Esophagus muscularis mucosa (tissue), 4 donors: ENCODE measurements around the gene MINDY3. TPM values are rescaled to one million over a fixed set of nuclear protein-coding genes. Genes with fewer than 3 reads are reported as not detected.

Experiments used
- DNase-seq: peaks from one replicate; pipeline ENCODE4 v3.0.0-alpha.2; 2017; ENCODE audit errors: extremely low spot score
- H3K27ac ChIP-seq, 4 donors: fragments of 200-600 bp; sonication (generic); replicated peaks in 1 of 4; 1 replicate in 3 of 4; 2 replicates in 1 of 4; pipeline ENCODE4 v1.5.1; 2016 to 2019; ENCODE audit warnings: mild to moderate bottlenecking in 1 of 4
- H3K27me3 ChIP-seq, 4 donors: fragments of 200-600 bp; sonication (generic); one replicate each; pipeline versions ENCODE4 v1.5.1 to v1.6.0; 2016 to 2019
- H3K36me3 ChIP-seq, 4 donors: fragments of 200-600 bp; sonication (generic); one replicate each; pipeline ENCODE4 v1.5.1; 2016 to 2019
- H3K4me1 ChIP-seq, 4 donors: fragments of 200-600 bp; sonication (generic); one replicate each; pipeline ENCODE4 v1.5.1; 2016 to 2019
- H3K4me3 ChIP-seq, 4 donors: fragments of 200-600 bp; sonication (generic); 1 replicate in 2 of 4; 2 replicates in 2 of 4; pipeline ENCODE4 v1.5.1; 2016 to 2019; ENCODE audit warnings: mild to moderate bottlenecking in 4 of 4, moderate library complexity in 1 of 4
- H3K9me3 ChIP-seq, 4 donors: fragments of 200-600 bp; sonication (generic); 1 replicate in 3 of 4; 2 replicates in 1 of 4; pipeline ENCODE4 v1.5.1; 2016 to 2019
- EP300 ChIP-seq: sonication (generic); formaldehyde crosslinking; IDR thresholded peaks from one replicate; pipeline ENCODE4 v1.6.1; 2017; ENCODE audit warnings: antibody characterized with exemption
- POLR2A ChIP-seq: fragments of 450-650 bp; IDR thresholded peaks from one replicate; pipeline ENCODE4 v1.6.1; 2017; ENCODE audit warnings: antibody characterized with exemption, moderate library complexity, mild to moderate bottlenecking, low read depth
- POLR2AphosphoS5 ChIP-seq, 2 donors: sonication (generic); formaldehyde crosslinking; IDR thresholded peaks; one replicate each; pipeline ENCODE4 v1.6.1; 2017; ENCODE audit warnings: antibody characterized with exemption in 2 of 2
- WGBS: methylation state at CpG from one replicate; pipeline ENCODE4 v1.1.5; 2018; 5-methylcytosine and 5-hydroxymethylcytosine counted together
- intact Hi-C: fragments of 100-400 bp; cut with DNase I; formaldehyde crosslinking; loops from one replicate; pipeline ENCODE4 v1.15.1; 2023
- total RNA-seq, 4 donors: library from RNA; depleted of rRNA; stranded (reverse); fragments of >200 nt; gene quantifications; one replicate each; pipeline versions ENCODE4 v1.1.0 to v1.2.1, GENCODE V29; 2016
- TF ChIP-seq, protein P1 (sequence below), 3 experiments: fragments of 200-600 bp in 2 of 3; fragments of 450-650 bp in 1 of 3; sonication (generic) in 2 of 3; IDR thresholded peaks; one replicate each; pipeline ENCODE4 v1.5.1; 2017 to 2019; ENCODE audit warnings: antibody characterized with exemption in 3 of 3, mild to moderate bottlenecking in 2 of 3, moderate library complexity in 1 of 3

The MINDY3 gene
- total RNA-seq, 4 donors from 2014 or later, result 23.8 to 34.3 (median 28.4) TPM

DNA sequence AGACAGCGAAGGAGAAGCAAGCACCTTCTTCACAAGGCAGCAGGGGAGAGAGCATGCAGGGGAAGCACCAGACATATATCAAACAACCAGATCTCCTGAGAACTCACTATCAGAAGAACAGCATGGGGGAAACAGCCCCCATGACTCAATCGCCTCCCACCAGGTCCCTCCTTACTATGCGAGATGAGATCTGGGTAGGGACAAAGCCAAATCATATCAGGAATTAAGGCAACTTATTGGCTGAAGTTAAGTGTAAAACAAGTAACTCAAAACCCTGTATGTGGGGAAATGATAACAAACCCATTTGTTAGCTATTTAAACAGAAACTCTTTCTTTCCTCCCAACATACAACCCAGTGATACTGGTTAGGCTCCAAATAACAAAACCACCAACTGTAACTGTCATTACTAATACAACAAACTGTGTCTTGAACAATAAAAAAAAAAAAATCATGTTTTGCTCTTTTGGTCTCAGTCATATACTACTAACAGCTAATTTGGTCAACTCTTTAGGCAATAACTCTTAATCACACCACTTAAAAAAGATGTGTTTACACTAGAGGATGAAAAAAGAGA, 57.8 kb downstream of the MINDY3 start:
- WGBS, result 92% methylated on average over 3 of the region's 3 CpGs
- peaks cover 0 to 30% (median 19%) of the 10 kb centered on the region in 4 donors for H3K4me1 ChIP-seq
- intact Hi-C loops, result no loop called here
- H3K9me3 ChIP-seq, result peaks cover 0 to 10% (median 4%) of the 10 kb centered on the region in 4 donors
- H3K4me3 ChIP-seq, result no peak overlapping the region
- no peak overlapping the region for H3K27ac ChIP-seq
- no peak for DNase-seq
- TF ChIP-seq EP300 (no peak), POLR2AphosphoS5 (IDR thresholded peaks at IDR 0.05) (no peak), POLR2A (no peak)
- TF ChIP-seq, protein P1, sequence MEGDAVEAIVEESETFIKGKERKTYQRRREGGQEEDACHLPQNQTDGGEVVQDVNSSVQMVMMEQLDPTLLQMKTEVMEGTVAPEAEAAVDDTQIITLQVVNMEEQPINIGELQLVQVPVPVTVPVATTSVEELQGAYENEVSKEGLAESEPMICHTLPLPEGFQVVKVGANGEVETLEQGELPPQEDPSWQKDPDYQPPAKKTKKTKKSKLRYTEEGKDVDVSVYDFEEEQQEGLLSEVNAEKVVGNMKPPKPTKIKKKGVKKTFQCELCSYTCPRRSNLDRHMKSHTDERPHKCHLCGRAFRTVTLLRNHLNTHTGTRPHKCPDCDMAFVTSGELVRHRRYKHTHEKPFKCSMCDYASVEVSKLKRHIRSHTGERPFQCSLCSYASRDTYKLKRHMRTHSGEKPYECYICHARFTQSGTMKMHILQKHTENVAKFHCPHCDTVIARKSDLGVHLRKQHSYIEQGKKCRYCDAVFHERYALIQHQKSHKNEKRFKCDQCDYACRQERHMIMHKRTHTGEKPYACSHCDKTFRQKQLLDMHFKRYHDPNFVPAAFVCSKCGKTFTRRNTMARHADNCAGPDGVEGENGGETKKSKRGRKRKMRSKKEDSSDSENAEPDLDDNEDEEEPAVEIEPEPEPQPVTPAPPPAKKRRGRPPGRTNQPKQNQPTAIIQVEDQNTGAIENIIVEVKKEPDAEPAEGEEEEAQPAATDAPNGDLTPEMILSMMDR (IDR thresholded peaks at IDR 0.05), result no peak
- peaks cover 5 to 18% (median 8%) of the 10 kb centered on the region in 4 donors for H3K36me3 ChIP-seq
- H3K27me3 ChIP-seq, result no peaks in the 10 kb centered on the region

DNA sequence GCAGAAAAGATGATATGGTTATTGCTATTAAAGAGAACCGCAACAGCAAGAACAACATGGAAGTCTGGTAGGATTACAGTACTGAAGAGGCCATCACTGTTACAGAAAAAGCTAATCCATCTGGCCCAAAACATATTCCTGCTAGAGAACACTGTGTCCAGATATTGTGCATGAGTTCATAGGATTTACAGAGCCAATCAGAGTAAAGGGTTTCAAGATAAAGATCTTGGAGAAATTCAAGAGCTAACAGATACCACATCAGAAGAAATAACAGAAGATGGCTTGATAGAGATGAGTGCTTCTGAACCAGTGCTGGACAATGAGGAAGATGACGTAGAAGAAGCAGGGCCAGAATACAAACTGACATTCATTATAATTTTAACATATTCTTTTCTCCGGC, 58.7 kb downstream of the MINDY3 start:
- peaks cover 0 to 10% (median 4%) of the 10 kb centered on the region in 4 donors for H3K9me3 ChIP-seq
- DNase-seq, result no peak
- no peak for TF ChIP-seq POLR2A
- no peak for TF ChIP-seq POLR2AphosphoS5 (IDR thresholded peaks at IDR 0.05)
- TF ChIP-seq EP300, result no peak
- TF ChIP-seq, protein P1 (IDR thresholded peaks at IDR 0.05), result no peak
- H3K4me3 ChIP-seq, result no peak overlapping the region
- peaks cover 0 to 38% (median 24%) of the 10 kb centered on the region in 4 donors for H3K4me1 ChIP-seq
- 99% methylated on average over 3 of the region's 3 CpGs for WGBS
- H3K27me3 ChIP-seq, result no peaks in the 10 kb centered on the region
- intact Hi-C loops, result no loop called here
- H3K36me3 ChIP-seq, result peaks cover 5 to 18% (median 6%) of the 10 kb centered on the region in 4 donors
- no peak overlapping the region for H3K27ac ChIP-seq

DNA sequence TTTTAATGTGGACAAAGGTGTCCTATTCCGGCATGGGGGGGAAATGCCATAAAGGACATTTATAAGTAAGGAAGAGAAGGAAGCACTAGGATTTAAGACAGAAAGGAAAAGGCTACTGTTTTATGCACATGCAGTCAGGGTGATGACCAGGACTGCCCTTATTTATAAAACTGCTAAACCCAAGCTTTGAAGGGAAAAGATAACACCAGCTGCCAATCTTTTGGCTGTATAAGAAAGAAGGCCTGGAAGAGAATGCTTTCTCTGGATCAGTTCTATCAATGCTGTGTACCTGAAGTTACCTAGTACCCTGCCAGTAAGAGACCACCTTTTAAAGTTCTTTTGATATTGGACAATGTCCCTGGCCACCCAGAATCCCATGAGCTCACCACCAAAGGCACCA, 59.2 kb downstream of the MINDY3 start:
- H3K36me3 ChIP-seq, result peaks cover 3 to 18% (median 5%) of the 10 kb centered on the region in 4 donors
- H3K4me1 ChIP-seq, result peaks cover 0 to 39% (median 24%) of the 10 kb centered on the region in 4 donors
- peaks cover 0 to 10% (median 4%) of the 10 kb centered on the region in 4 donors for H3K9me3 ChIP-seq
- intact Hi-C loops, result no loop called here
- no peak overlapping the region for H3K4me3 ChIP-seq
- DNase-seq, result no peak
- no peak overlapping the region for H3K27ac ChIP-seq
- TF ChIP-seq POLR2A, result no peak
- H3K27me3 ChIP-seq, result no peaks in the 10 kb centered on the region
- 89% methylated on average over 1 of the region's 1 CpG for WGBS

DNA sequence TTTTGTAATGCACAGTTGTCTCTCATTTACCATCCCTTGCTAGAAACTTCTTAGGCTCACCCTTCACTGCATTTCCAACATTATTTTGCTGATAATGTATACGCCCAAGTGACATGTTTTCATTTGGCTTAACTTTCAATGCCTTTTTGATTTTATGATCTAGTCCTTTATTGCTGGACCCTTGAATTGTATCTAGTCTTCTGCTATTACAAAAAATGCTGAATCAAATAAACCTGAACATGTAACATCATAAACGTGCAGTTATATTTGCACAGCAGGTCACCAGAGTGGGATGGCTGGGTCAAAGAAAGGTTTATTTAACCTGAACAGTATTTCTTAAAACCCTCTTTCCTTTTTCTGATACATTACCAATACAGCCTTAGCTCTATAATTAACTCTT, 63.0 kb downstream of the MINDY3 start:
- TF ChIP-seq EP300 (no peak), POLR2AphosphoS5 (IDR thresholded peaks at IDR 0.05) (no peak), POLR2A (no peak)
- TF ChIP-seq, protein P1 (IDR thresholded peaks at IDR 0.05), result no peak
- intact Hi-C loops, result no loop called here
- H3K9me3 ChIP-seq, result peaks cover 0 to 10% (median 4%) of the 10 kb centered on the region in 4 donors
- H3K36me3 ChIP-seq, result peaks cover 0 to 12% (median 2%) of the 10 kb centered on the region in 4 donors
- 68% methylated on average over 2 of the region's 2 CpGs for WGBS
- no peaks in the 10 kb centered on the region for H3K27me3 ChIP-seq
- peaks cover under 1 to 45% (median 31%) of the 10 kb centered on the region in 4 donors for H3K4me1 ChIP-seq
- peak overlapping the region in 3 of 4 donors; percentile 1 to 66 (median 50) for H3K27ac ChIP-seq
- DNase-seq, result no peak
- H3K4me3 ChIP-seq, result no peak overlapping the region

DNA sequence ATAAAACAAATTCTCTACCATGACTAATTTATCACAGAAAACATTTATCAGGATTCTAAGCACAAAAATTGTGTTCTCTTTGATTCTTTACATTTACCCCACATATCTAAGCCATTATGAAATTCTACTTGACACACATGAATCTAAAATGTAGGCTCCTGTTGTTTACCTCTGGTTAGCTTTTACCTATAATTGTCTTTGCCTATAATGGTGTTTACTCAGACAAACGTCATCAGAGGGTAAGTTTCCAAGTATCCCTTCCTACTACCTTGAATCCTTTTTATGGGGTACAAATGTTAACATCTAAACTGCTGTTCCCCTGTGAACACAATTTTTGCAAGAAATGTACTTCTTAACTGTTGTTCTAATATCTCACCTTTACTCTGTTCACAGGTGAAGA, 63.5 kb downstream of the MINDY3 start:
- Histone ChIP-seq H3K36me3 (peaks cover 0 to 12% (median 2%) of the 10 kb centered on the region in 4 donors), H3K9me3 (peaks cover 0 to 10% (median 4%) of the 10 kb centered on the region in 4 donors), H3K27ac (peak overlapping the region; percentile 1 to 66 (median 36)), H3K27me3 (no peaks in the 10 kb centered on the region), H3K4me3 (no peak overlapping the region), H3K4me1 (peaks cover 7 to 49% (median 37%) of the 10 kb centered on the region in 4 donors)
- DNase-seq, result no peak
- 67% methylated on average over 1 of the region's 1 CpG for WGBS
- intact Hi-C loops, result no loop called here
- TF ChIP-seq POLR2AphosphoS5 (IDR thresholded peaks at IDR 0.05) (no peak), EP300 (no peak), POLR2A (no peak)
- TF ChIP-seq, protein P1 (IDR thresholded peaks at IDR 0.05), result no peak
